GM11168 (cell line): Measurements from ENCODE around the gene TGFBR1.

ENCODE experiments used
- in situ Hi-C: fragments of 300-500 bp; cut with MboI; formaldehyde crosslinking; loops from one replicate; pipeline ENCODE4 v1.12.0; 2022; ENCODE audit warnings: low sequenced_read_pairs; ENCODE audit not compliant: unreplicated experiment

Gene TGFBR1

GRCh38 chr9:99105152-99106043, 485 bp downstream of the TGFBR1 start:
- in situ Hi-C loops, result no loop called here

- in situ Hi-C loops, result no loop called here
Observed at GRCh38 chr9:99106044-99106375, 1.1 kb downstream of the TGFBR1 start.

- in situ Hi-C loops, result no loop called here
Observed at GRCh38 chr9:99107421-99107820, 2.5 kb downstream of the TGFBR1 start.

- in situ Hi-C loops, result no loop called here
Observed at GRCh38 chr9:99108131-99108530, 3.2 kb downstream of the TGFBR1 start.

- in situ Hi-C loops, result no loop called here
Observed at GRCh38 chr9:99109522-99109921, 4.6 kb downstream of the TGFBR1 start.

GRCh38 chr9:99112750-99113413, 8.0 kb downstream of the TGFBR1 start:
- in situ Hi-C loops, result no loop called here

- in situ Hi-C loops, result no loop called here
Observed at GRCh38 chr9:99113414-99114048, 8.6 kb downstream of the TGFBR1 start.

- in situ Hi-C loops, result no loop called here
Observed at GRCh38 chr9:99114049-99114440, 9.1 kb downstream of the TGFBR1 start.

GRCh38 chr9:99114846-99115500, 10.1 kb downstream of the TGFBR1 start:
- in situ Hi-C loops, result no loop called here

- in situ Hi-C loops, result no loop called here
Observed at GRCh38 chr9:99116003-99116411, 11.1 kb downstream of the TGFBR1 start.

GRCh38 chr9:99118782-99119466, 14.0 kb downstream of the TGFBR1 start:
- in situ Hi-C loops, result no loop called here

GRCh38 chr9:99119976-99120655, 15.2 kb downstream of the TGFBR1 start:
- in situ Hi-C loops, result no loop called here

- in situ Hi-C loops, result no loop called here
Observed at GRCh38 chr9:99121604-99122003, 16.7 kb downstream of the TGFBR1 start.

GRCh38 chr9:99124534-99125255, 19.8 kb downstream of the TGFBR1 start:
- in situ Hi-C loops, result no loop called here

- in situ Hi-C loops, result no loop called here
Observed at GRCh38 chr9:99125446-99125845, 20.5 kb downstream of the TGFBR1 start.

GRCh38 chr9:99126312-99126711, 21.4 kb downstream of the TGFBR1 start:
- in situ Hi-C loops, result no loop called here

- in situ Hi-C loops, result no loop called here
Observed at GRCh38 chr9:99127356-99128132, 22.6 kb downstream of the TGFBR1 start.

GRCh38 chr9:99128133-99128406, 23.2 kb downstream of the TGFBR1 start:
- in situ Hi-C loops, result no loop called here

- in situ Hi-C loops, result no loop called here
Observed at GRCh38 chr9:99129091-99129490, 24.2 kb downstream of the TGFBR1 start.
